Transverse colon (tissue), 3 donors: ENCODE data around the gene PODNL1.

Experiments
- CTCF ChIP-seq, 5 experiments: fragments of 200-600 bp in 3 of 5; fragments of 450-650 bp in 2 of 5; sonication (generic) in 3 of 5; IDR thresholded peaks; 1 replicate in 2 of 5; 2 replicates in 3 of 5; pipeline ENCODE4 v1.5.1; 2016 to 2017; ENCODE audit warnings: antibody characterized with exemption in 5 of 5, inconsistent platforms in 3 of 5, mild to moderate bottlenecking in 2 of 5, moderate library complexity in 1 of 5
- EP300 ChIP-seq: sonication (generic); formaldehyde crosslinking; IDR thresholded peaks from one replicate; pipeline ENCODE4 v1.6.1; 2017; ENCODE audit warnings: antibody characterized with exemption, low read depth
- POLR2A ChIP-seq: fragments of 450-650 bp; IDR thresholded peaks from one replicate; pipeline ENCODE4 v1.6.1; 2016; ENCODE audit warnings: antibody characterized with exemption, mild to moderate bottlenecking, moderate library complexity

DNA sequence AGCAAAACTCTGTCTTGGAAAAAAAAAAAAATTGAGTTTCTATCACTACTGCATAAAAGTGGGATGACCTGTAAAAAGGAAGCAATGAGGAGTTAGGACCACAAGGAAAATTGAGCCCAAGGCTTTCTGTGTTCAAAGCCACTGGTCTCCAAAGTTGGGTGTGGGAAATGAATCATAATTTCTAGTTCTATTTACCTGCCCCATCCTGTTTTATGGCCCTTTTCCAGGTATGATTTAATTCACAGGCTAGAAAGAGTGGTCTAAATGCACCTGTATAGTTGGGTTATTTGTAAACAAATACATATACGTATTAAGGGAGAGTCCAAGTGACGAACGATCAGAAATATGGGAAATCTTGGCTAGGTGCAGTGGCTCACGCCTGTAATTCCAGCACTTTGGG lies 8.2 kb upstream of the PODNL1 start:
- TF ChIP-seq CTCF (IDR thresholded peaks at IDR 0.05): no peak
- no peak for TF ChIP-seq POLR2A
- no peak for TF ChIP-seq EP300
